ENCODE measurements around the gene PASK.
"Not testable (repeated sequence)": the region's sequence is repeated elsewhere in the genome, so short reads cannot be mapped to it uniquely, and the experiment has no call there.

The PASK gene

DNA sequence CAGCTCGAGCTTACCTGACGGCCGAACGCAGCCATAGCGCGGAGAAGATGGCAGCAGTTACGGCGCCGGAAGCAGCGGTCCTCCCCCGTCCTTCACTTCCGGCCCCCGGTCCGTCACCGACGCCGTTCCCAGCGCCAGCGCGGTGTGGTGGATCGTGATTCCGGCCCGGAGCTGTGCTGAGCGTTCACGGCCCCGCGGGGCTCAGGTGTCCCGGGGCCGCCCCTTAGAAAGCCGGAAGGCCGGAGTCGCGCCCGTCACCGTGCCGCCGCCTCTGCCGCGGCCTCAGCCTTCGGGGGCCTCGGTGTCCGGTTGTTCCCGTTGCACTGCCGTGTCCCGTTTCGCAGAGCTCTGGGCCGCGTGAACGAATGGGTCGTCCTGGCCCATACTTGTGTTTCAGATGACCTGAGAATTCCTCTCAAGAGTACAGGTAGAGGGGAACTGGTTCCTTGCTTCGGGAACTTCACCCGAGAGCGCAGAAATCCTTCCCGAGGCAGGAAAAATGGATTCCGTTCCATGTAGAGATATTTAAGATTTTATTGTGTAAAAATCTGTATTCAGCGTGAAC is 47.0 kb downstream of the PASK start, which contains the start of gene MTERF4:
Gene MTERF4 (minus strand): TSS at position 49 of the 565 bp plus-strand sequence. CDS start 14 bp downstream, at position 35.
- peak; percentile 79 for DNase-seq

GRCh38 chr2:241099246-241099645 is 50.0 kb downstream of the PASK start:
- DNase-seq, result no peak

DNA sequence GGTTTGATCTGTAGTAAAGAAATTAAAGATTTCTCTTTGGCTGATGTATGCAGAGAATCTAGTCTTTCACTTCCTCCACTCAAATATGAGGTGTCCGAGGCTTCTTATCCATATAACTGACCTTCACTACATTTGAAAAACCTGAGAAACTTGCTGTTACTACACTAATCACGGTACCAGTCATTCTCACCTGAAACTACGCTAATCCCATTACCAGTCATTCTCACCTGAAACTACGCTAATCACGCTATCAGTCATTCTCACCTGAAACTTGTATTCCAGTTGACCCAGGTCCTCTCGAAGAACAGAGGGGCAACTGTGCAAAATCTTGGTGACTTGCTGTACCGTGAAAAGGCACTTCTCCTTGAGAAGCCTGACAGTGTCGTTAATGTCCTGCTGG is 52.3 kb downstream of the PASK start:
- no peak for DNase-seq

GRCh38 chr2:241095594-241096290 is 53.5 kb downstream of the PASK start:
- DNase-seq, result no peak

GRCh38 chr2:241094924-241095420 is 54.3 kb downstream of the PASK start:
- DNase-seq, result no peak

DNA sequence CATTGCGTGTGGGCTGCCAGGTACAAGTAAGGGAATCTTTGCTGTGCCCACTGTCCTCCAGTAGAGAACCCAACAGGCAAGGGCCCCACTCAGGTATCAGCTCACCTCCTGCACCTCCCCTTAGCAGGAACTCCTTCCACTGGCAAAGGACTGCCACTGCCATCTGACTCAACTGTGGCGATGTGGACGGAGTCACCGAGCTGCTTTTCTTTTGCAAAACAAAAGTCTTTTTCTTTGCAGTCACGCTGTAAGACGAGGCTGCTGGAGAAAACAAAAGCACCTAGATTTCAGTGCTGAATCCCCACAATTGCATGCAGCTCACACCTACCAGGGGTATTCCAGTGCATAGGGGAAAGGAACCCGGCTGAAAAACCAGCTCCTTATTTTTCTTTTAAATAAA is 55.1 kb downstream of the PASK start:
- DNase-seq, result no peak

DNA sequence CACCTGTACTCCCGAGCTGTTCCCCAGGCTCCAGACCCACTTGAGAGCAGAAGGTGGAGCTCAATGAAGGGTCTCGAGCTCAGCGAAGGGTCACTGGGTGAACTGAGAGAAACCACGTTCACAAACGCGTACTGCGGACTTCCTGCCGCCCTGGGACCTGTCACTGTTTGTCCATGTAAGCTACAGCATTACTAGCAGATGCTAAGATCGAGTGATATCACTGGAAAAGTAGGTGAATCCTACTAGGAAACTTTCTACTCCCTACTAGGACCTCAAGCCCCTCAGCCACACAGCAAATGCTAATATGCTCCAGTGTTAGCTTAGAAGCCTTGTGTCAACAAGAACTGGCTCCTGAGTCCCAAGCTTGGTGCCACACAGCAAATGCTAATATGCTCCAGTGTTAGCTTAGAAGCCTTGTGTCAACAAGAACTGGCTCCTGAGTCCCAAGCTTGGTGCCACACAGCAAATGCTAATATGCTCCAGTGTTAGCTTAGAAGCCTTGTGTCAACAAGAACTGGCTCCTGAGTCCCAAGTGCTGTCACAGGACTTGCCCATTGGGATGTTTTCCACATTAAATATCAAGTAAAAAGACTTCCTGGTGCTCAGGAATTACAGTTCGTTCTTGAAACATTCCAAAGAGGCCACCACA is 56.0 kb downstream of the PASK start:
- DNase-seq, result not testable (repeated sequence)

DNA sequence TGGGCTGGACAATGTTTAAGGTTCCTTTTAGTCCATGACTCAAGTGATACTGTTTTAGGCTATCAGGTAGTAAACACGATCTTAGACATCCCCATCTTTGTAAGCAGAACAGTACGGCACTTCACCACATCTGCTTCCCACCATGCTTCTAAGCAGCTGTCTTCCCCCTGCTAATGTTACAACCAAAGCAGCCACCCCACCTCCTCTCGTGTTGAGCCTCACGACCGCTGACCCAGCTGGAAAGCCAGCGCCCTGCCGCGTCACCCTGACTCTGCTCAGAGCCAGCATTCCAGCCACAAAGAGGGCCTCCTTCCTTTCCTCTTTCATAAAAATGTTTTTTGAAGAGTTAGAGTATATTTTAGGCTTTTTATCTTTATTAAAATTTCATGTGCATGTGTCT is 56.6 kb downstream of the PASK start:
- no peak for DNase-seq

- no peak for DNase-seq
Measured at GRCh38 chr2:241091734-241092445, 57.4 kb downstream of the PASK start.

GRCh38 chr2:241091201-241091600 is 58.1 kb downstream of the PASK start:
- no peak for DNase-seq

GRCh38 chr2:241088791-241089732 is 60.2 kb downstream of the PASK start:
- DNase-seq, result no peak

DNA sequence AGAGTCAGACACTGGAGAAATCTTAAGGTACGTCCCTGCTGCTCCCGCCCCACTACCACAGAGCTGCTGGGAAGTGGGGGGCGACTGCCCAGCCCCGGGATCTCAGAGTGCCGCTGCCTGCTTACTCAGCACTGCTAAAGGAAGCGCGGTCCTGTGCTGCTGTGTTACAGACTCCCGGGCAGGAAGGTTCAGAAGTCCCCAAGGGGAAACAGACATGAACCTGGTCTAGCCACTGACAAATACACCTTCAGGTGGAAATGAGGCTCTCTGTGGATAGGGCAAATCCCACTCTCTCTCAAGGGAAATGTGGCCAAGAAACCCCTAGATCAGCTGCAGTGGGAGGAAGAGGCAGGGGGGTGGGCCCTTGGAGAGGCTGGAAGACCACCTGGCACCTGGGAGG is 60.9 kb downstream of the PASK start:
- DNase-seq, result no peak

GRCh38 chr2:241087420-241088268 is 61.6 kb downstream of the PASK start:
- DNase-seq, result no peak

DNA sequence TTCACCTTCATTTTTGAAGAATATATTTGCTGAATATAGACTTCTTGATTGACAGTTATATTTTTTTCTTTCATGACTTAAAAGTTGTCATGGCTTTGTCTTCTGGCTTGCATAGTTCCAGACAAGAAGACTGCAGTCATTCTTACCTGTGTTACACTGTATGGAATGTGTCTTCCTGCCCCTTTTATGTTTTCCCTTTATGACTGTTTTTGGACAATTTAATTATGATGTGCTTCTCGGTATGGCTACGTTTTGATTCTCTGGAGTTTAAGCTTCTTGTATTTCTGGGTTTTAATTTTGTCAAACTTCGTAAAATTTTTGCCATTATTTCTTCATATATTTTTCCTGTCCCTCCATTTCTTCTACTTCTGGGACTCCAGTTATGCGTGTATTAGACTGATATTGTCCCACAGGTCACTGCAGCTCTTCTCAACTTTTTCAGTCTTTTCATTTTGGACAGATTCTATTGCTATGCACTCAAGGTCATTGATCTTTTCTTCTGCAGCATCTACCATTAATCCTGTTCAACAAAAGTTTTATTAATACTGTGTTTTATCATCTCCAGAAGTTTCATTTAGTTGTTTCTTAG is 64.3 kb downstream of the PASK start:
- no peak for DNase-seq

DNA sequence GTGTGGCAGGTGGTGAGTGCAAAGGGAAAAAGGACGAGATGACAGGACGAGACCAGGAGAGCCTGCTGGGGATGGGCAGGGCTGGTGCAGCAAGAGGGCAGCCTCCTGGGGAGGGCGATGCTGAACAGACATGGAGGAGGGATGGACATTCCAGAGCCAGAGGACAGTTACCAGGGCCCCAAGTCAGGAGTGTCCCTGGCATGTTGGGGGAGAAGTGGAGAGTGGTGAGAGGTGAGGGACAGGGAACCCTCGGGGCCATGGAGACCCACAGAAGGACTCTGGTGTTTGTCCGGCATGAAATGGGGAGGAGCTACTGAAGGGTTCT is 66.2 kb downstream of the PASK start:
- no peak for DNase-seq

- no peak for DNase-seq
Measured at GRCh38 chr2:241082341-241083090, 66.8 kb downstream of the PASK start.

DNA sequence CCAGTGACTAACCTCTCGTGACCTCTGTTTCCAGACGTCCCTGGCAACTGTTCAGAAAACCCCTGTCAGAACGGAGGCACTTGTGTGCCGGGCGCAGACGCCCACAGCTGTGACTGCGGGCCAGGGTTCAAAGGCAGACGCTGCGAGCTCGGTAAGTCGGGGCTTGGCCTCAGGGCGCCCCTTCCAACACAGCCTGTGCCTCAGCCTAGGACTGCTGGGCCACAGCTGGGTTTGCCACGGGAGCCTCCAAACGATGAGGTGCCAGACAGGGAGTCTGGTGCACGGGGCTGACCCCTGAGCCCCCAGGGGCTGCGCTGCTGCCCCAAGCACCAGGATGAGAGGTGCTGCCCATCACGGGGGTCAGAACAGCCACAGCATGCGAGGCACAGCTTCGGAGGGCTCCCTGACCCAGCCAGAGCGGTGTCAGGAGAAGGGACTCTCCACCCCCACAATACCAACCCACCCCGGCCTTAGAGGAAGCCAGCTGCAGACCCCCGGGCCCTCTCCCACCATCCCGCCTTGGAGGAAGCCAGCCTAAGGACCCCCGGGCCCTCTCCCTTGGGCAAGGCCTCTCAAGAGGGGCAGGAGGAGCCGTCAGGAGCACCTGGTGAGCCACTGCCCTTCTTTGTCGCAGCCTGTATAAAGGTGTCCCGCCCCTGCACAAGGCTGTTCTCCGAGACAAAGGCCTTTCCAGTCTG is 67.5 kb downstream of the PASK start:
- peak; percentile 22 for DNase-seq

GRCh38 chr2:241081190-241081642 is 68.1 kb downstream of the PASK start:
- DNase-seq, result no peak

DNA sequence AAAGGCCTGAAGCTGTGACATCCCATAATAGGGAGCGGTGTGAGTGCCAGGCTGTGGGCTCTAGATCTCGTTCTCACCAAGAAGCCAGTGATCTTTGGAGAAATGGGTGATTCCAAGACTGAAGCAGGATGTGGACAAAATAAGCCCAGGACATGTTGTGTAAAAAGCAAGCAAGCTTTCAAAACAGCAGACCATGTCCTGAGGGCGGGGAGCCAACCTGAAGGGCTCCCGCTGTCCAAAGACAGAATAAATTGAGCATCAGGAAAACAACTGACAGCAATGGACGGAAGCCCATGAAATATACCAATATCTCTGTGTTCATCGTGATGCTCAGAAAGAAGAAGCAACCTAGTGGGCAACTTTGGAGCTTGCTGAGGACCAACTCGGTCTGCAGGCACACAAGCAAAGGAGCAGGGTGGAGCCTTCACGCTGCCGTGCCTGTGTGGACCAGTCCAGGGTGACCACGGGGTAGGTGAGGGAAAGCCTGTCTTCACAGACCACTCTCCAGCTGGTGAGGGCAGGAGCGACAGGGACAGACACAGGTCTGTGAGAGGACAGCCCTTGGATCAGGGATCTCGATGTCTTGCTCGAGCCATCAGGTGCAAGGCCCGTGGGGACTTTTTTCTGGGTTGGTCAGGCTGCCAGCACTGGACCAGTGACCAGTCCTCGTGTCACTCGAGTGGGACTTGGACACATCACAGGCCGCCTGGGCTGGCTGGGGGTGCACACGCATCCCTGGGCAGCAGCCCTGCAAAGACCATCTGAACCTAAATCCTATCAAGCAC is 68.7 kb downstream of the PASK start:
- no peak for DNase-seq

Data from HCEC 1CT (cell line).